ENCODE results near the gene IGSF3.

DNA sequence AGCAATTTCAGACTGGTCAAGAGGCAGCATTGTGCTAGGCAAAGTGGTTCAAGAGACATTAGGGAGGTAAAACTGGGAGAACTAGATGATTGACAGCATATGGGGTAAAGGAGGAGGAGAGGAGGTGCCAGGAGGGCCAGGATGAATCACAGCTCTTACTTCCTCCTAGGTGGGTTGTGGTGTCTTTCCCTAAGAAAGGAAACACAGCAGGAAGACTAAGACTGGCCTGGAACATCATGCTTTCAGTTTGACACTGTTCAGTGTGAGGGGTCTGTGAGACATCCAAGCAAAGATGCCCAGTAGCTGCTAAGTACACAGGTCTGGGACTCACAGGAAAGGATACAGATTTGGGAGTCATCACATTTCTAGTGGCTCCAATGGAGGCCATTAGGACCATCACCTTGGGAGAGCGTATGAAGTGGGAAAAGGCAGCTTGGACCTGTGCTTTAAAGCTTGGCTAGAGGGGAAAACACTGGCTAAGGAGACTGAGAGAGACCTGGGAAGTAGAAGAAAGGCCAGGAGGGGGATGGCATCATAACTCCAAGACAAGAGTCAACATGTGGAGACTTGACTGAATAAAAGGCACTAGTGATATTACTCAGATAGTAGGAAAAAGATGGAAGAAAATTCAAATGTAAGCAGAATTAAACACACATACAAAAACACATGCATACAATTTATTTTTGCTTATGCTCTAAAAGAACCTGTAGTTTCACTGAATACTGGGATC is 114.0 kb downstream of the IGSF3 start:
- TF ChIP-seq TOE1 (CRISPR knock-in tag; IDR thresholded peaks at IDR 0.05) (no peak), SMAD1 (CRISPR knock-in tag; IDR thresholded peaks at IDR 0.05; ENCODE audit: borderline replicate concordance, low read depth) (no peak)
